ENCODE measurements around the gene EML3.
"Not testable (repeated sequence)": the region's sequence is repeated elsewhere in the genome, so short reads cannot be mapped to it uniquely, and the experiment has no call there.

Gene EML3

GRCh38 chr11:62592989-62593421 lies 19.6 kb downstream of the EML3 start:
- Histone ChIP-seq H3K4me3 (ENCODE audit: low read length) (no peak overlapping the region), H3K9me3 (ENCODE audit: control insufficient read depth, low read length) (no peaks in the 10 kb centered on the region), H3K36me3 (ENCODE audit: control insufficient read depth, insufficient read depth, low read length, severe bottlenecking) (peaks cover 56% of the 10 kb centered on the region), H3K9ac (ENCODE audit: low read length) (peak overlapping the region; percentile 94), H3K4me1 (ENCODE audit: control insufficient read depth, insufficient read depth, low read length) (peaks cover 11% of the 10 kb centered on the region), H3K27me3 (replicated peaks; ENCODE audit: control insufficient read depth, insufficient read depth, low read length) (no peaks in the 10 kb centered on the region)
- DNase-seq (ENCODE audit: low read depth): no peak

DNA sequence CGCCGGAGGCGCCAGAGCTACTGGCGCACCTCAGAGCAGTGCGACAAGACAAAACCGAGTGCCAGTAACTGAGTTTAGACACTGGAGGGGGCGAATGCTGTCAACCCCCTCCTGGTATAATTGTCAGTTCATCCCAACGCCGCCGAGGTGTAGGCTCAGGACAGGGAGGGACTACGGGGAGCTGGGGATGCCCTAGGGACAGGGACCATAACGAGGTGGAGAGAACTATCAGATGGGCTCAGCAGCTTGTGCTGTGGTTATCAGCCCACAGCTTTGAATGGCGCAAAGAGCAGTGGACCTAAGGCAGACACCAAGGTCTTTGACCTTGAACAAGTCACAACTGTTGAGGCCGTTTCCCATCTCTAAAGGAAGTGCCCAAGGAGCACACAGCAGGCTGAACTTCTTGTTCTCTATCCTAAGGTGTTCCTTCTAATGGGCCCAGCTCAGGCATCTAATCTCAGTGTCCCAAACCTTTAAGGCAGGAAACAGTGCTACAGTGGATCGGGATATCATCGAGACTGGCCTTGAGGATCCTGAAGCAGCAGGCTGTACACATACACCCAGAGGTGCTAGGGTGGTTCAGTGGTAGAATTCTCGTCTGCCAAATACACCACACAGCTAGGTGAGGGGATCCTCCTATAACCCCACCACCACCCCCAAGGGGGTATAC lies 20.3 kb downstream of the EML3 start:
- Histone ChIP-seq H3K4me1 (ENCODE audit: control insufficient read depth, insufficient read depth, low read length) (peaks cover 15% of the 10 kb centered on the region), H3K4me3 (ENCODE audit: low read length) (peak overlapping the region; percentile 92), H3K27me3 (replicated peaks; ENCODE audit: control insufficient read depth, insufficient read depth, low read length) (no peaks in the 10 kb centered on the region), H3K9me3 (ENCODE audit: control insufficient read depth, low read length) (no peaks in the 10 kb centered on the region), H3K36me3 (ENCODE audit: control insufficient read depth, insufficient read depth, low read length, severe bottlenecking) (peaks cover 56% of the 10 kb centered on the region), H3K9ac (ENCODE audit: low read length) (peak overlapping the region; percentile 94)
- no peak for DNase-seq (ENCODE audit: low read depth)

- Histone ChIP-seq H3K9ac (ENCODE audit: low read length) (peak within 1 kb of the TSS; percentile 94), H3K4me3 (ENCODE audit: low read length) (peak within 1 kb of the TSS; percentile 92), H3K9me3 (ENCODE audit: control insufficient read depth, low read length) (no peaks in the 10 kb centered on the region), H3K4me1 (ENCODE audit: control insufficient read depth, insufficient read depth, low read length) (peaks cover 15% of the 10 kb centered on the region), H3K27me3 (replicated peaks; ENCODE audit: control insufficient read depth, insufficient read depth, low read length) (no peaks in the 10 kb centered on the region), H3K36me3 (ENCODE audit: control insufficient read depth, insufficient read depth, low read length, severe bottlenecking) (peaks cover 52% of the 10 kb centered on the region)
- peak; percentile 100 for DNase-seq (ENCODE audit: low read depth)
These were observed 21.0 kb downstream of the EML3 start, which contains the start of gene TUT1 for GRCh38 chr11:62591448-62592145. TSS of gene TUT1 (minus strand) at chr11:62591523. CDS start at chr11:62591485, 38 bp downstream.

DNA sequence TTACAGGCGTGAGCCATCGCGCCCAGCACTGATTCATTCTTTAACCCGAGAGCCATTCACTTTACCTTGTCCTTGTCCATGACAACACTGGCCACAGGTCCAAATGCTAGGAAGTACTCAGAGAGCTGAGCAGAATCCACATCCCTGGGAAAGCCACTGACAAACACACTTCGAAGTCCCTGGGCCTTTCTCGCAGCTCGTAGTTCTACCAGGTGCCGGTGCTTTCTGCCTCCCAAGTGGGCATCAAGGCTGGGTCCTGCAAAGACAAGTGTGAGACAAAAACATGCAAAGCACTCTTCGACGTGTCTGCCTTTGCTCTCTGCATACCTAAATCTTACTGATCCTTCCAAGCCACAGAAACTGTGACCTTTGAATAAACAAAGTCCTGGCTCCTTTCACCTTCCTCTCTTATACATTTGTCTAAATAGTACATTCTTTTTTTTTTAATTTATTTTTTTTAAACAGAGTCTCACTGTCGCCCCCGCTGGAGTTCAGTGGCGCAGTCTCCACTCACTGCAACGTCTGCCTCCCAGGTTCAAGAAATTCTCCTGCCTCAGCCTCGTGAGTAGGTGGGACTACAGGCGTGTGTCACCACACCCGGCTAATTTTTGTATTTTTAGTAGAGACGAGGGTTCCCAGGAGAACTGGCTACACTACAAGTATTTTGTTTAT lies 23.5 kb downstream of the EML3 start:
- H3K27me3 ChIP-seq (replicated peaks; ENCODE audit: control insufficient read depth, insufficient read depth, low read length): no peaks in the 10 kb centered on the region
- no peak overlapping the region for H3K9ac ChIP-seq (ENCODE audit: low read length)
- peak; percentile 54 for DNase-seq (ENCODE audit: low read depth)
- H3K4me3 ChIP-seq (ENCODE audit: low read length): no peak overlapping the region
- peaks cover 15% of the 10 kb centered on the region for H3K4me1 ChIP-seq (ENCODE audit: control insufficient read depth, insufficient read depth, low read length)
- H3K9me3 ChIP-seq (ENCODE audit: control insufficient read depth, low read length): no peaks in the 10 kb centered on the region
- peaks cover 39% of the 10 kb centered on the region for H3K36me3 ChIP-seq (ENCODE audit: control insufficient read depth, insufficient read depth, low read length, severe bottlenecking)

- H3K36me3 ChIP-seq (ENCODE audit: control insufficient read depth, insufficient read depth, low read length, severe bottlenecking): peaks cover 37% of the 10 kb centered on the region
- not testable (repeated sequence) for DNase-seq (ENCODE audit: low read depth); H3K4me1 ChIP-seq (ENCODE audit: control insufficient read depth, insufficient read depth, low read length); H3K9me3 ChIP-seq (ENCODE audit: control insufficient read depth, low read length); H3K9ac ChIP-seq (ENCODE audit: low read length); H3K27me3 ChIP-seq (replicated peaks; ENCODE audit: control insufficient read depth, insufficient read depth, low read length); H3K4me3 ChIP-seq (ENCODE audit: low read length)
These were observed 27.2 kb downstream of the EML3 start for GRCh38 chr11:62585356-62585755.

GRCh38 chr11:62581735-62582134 lies 30.8 kb downstream of the EML3 start:
- not testable (repeated sequence) for H3K9me3 ChIP-seq (ENCODE audit: control insufficient read depth, low read length); H3K9ac ChIP-seq (ENCODE audit: low read length); H3K27me3 ChIP-seq (replicated peaks; ENCODE audit: control insufficient read depth, insufficient read depth, low read length); H3K4me3 ChIP-seq (ENCODE audit: low read length); DNase-seq (ENCODE audit: low read depth)
- peaks cover 41% of the 10 kb centered on the region for H3K36me3 ChIP-seq (ENCODE audit: control insufficient read depth, insufficient read depth, low read length, severe bottlenecking)
- H3K4me1 ChIP-seq (ENCODE audit: control insufficient read depth, insufficient read depth, low read length): peaks cover 12% of the 10 kb centered on the region

- H3K9me3 ChIP-seq (ENCODE audit: control insufficient read depth, low read length): no peaks in the 10 kb centered on the region
- no peak for DNase-seq (ENCODE audit: low read depth)
- H3K36me3 ChIP-seq (ENCODE audit: control insufficient read depth, insufficient read depth, low read length, severe bottlenecking): peaks cover 38% of the 10 kb centered on the region
- H3K4me3 ChIP-seq (ENCODE audit: low read length): no peak overlapping the region
- H3K9ac ChIP-seq (ENCODE audit: low read length): no peak overlapping the region
- H3K4me1 ChIP-seq (ENCODE audit: control insufficient read depth, insufficient read depth, low read length): peaks cover 18% of the 10 kb centered on the region
- no peaks in the 10 kb centered on the region for H3K27me3 ChIP-seq (replicated peaks; ENCODE audit: control insufficient read depth, insufficient read depth, low read length)
These were observed 31.4 kb downstream of the EML3 start for GRCh38 chr11:62580959-62581715.

GRCh38 chr11:62579252-62579651 lies 33.3 kb downstream of the EML3 start:
- no peak overlapping the region for H3K4me3 ChIP-seq (ENCODE audit: low read length)
- H3K9me3 ChIP-seq (ENCODE audit: control insufficient read depth, low read length): no peaks in the 10 kb centered on the region
- H3K27me3 ChIP-seq (replicated peaks; ENCODE audit: control insufficient read depth, insufficient read depth, low read length): no peaks in the 10 kb centered on the region
- DNase-seq (ENCODE audit: low read depth): no peak
- peaks cover 34% of the 10 kb centered on the region for H3K4me1 ChIP-seq (ENCODE audit: control insufficient read depth, insufficient read depth, low read length)
- peaks cover 29% of the 10 kb centered on the region for H3K36me3 ChIP-seq (ENCODE audit: control insufficient read depth, insufficient read depth, low read length, severe bottlenecking)
- H3K9ac ChIP-seq (ENCODE audit: low read length): no peak overlapping the region

DNA sequence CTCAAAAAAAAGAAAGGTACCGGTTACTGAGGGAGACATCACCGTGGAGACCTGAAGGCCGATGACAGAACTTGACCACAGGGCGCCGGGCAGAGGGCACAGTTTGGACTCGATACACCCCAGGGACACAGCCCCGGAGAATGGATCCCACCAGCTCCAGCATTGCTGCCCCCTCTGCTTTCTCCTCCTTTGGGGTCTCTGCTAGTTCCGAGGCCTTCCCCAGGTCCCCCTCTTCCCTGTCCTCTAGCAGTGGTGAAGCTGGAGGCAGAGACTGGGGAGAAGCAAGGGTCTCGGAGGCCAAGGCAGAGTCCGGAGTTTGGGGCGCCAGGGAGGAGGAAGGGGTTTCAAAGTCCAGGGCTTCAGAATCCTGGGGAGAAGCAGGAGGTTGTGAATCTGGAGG lies 34.0 kb downstream of the EML3 start:
- no peak overlapping the region for H3K4me3 ChIP-seq (ENCODE audit: low read length)
- peaks cover 25% of the 10 kb centered on the region for H3K36me3 ChIP-seq (ENCODE audit: control insufficient read depth, insufficient read depth, low read length, severe bottlenecking)
- no peak overlapping the region for H3K9ac ChIP-seq (ENCODE audit: low read length)
- peaks cover 34% of the 10 kb centered on the region for H3K4me1 ChIP-seq (ENCODE audit: control insufficient read depth, insufficient read depth, low read length)
- no peaks in the 10 kb centered on the region for H3K27me3 ChIP-seq (replicated peaks; ENCODE audit: control insufficient read depth, insufficient read depth, low read length)
- no peak for DNase-seq (ENCODE audit: low read depth)
- H3K9me3 ChIP-seq (ENCODE audit: control insufficient read depth, low read length): no peaks in the 10 kb centered on the region

- Histone ChIP-seq H3K36me3 (ENCODE audit: control insufficient read depth, insufficient read depth, low read length, severe bottlenecking) (peaks cover 27% of the 10 kb centered on the region), H3K27me3 (replicated peaks; ENCODE audit: control insufficient read depth, insufficient read depth, low read length) (no peaks in the 10 kb centered on the region), H3K9me3 (ENCODE audit: control insufficient read depth, low read length) (no peaks in the 10 kb centered on the region), H3K4me1 (ENCODE audit: control insufficient read depth, insufficient read depth, low read length) (peaks cover 41% of the 10 kb centered on the region), H3K9ac (ENCODE audit: low read length) (peak overlapping the region; percentile 98), H3K4me3 (ENCODE audit: low read length) (peak overlapping the region; percentile 43)
- DNase-seq (ENCODE audit: low read depth): no peak
These were observed 35.4 kb downstream of the EML3 start for GRCh38 chr11:62577046-62577714.

All from adipocyte (in vitro differentiated cells).